Measurements from ENCODE around the gene LINS1.
"Not testable (repeated sequence)": the region's sequence is repeated elsewhere in the genome, so short reads cannot be mapped to it uniquely, and the experiment has no call there.

The LINS1 gene

GRCh38 chr15:100592898-100593297 lies 9.1 kb downstream of the LINS1 start:
- DNase-seq (ENCODE audit: low read depth, low spot score) = no peak
- no peak overlapping the region for H3K4me3 ChIP-seq (ENCODE audit: insufficient read length, low read depth)
- H3K4me1 ChIP-seq (ENCODE audit: insufficient read depth, insufficient read length) = no peaks in the 10 kb centered on the region
- TF ChIP-seq YY1 (IDR thresholded peaks at IDR 0.05; ENCODE audit: insufficient read depth, insufficient read length) (no peak), SUZ12 (IDR thresholded peaks at IDR 0.05; ENCODE audit: extremely low read depth, insufficient read depth, insufficient read length) (no peak), ZNF274 (IDR thresholded peaks at IDR 0.05; ENCODE audit: low read depth, low read length) (no peak)
- no peaks in the 10 kb centered on the region for H3K36me3 ChIP-seq (ENCODE audit: insufficient read depth, insufficient read length, low read length)
- no peak overlapping the region for H3K9ac ChIP-seq (ENCODE audit: insufficient read length, low read depth)
- H3K9me3 ChIP-seq (ENCODE audit: insufficient read depth, low read length) = peaks cover 65% of the 10 kb centered on the region
- H3K27me3 ChIP-seq (ENCODE audit: insufficient read depth, insufficient read length) = no peaks in the 10 kb centered on the region

DNA sequence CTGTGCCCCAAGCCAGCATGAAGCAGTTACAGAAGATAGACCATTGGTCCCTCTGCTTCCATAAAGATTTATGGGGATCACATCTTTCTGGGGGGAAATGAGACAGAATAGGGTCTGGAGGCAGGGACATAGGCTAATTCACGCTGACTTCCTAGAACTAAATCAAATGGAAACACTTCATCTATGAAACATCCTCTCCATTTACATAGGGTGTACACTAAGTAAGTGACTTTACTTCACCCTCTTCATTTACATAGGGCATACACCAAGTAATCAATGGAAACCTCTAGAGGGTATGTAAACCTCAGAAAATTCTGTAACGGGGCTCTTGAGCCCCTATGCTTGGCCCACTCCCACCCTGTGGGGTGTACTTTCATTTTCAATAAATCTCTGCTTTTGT lies 10.1 kb downstream of the LINS1 start:
- H3K4me3 ChIP-seq (ENCODE audit: insufficient read length, low read depth) = no peak overlapping the region
- TF ChIP-seq YY1 (IDR thresholded peaks at IDR 0.05; ENCODE audit: insufficient read depth, insufficient read length) = no peak
- no peak for TF ChIP-seq SUZ12 (IDR thresholded peaks at IDR 0.05; ENCODE audit: extremely low read depth, insufficient read depth, insufficient read length)
- no peaks in the 10 kb centered on the region for H3K4me1 ChIP-seq (ENCODE audit: insufficient read depth, insufficient read length)
- H3K27me3 ChIP-seq (ENCODE audit: insufficient read depth, insufficient read length) = no peaks in the 10 kb centered on the region
- no peak for DNase-seq (ENCODE audit: low read depth, low spot score)
- H3K9ac ChIP-seq (ENCODE audit: insufficient read length, low read depth) = no peak overlapping the region
- H3K36me3 ChIP-seq (ENCODE audit: insufficient read depth, insufficient read length, low read length) = no peaks in the 10 kb centered on the region
- H3K9me3 ChIP-seq (ENCODE audit: insufficient read depth, low read length) = peaks cover 75% of the 10 kb centered on the region

DNA sequence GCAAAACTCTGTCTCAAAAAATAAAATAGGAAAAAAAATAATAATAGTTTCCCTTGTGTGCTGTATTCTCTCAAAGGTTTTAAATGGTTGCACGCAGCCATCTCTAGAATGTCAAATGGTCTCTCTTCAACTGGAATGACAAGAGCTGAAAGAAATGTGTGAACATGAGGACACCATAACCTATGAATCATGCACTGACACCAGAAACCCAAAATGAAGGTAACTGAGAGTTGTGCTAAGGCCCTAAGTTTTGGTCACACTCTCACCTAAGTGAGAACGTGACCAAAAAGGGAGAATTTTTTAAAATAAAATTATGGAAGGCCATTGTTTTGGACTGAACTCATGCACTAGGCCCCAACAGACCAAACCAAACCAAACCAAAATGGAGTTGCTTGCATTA lies 10.8 kb downstream of the LINS1 start:
- not testable (repeated sequence) for H3K36me3 ChIP-seq (ENCODE audit: insufficient read depth, insufficient read length, low read length); H3K4me1 ChIP-seq (ENCODE audit: insufficient read depth, insufficient read length); H3K4me3 ChIP-seq (ENCODE audit: insufficient read length, low read depth); DNase-seq (ENCODE audit: low read depth, low spot score); H3K9ac ChIP-seq (ENCODE audit: insufficient read length, low read depth); H3K27me3 ChIP-seq (ENCODE audit: insufficient read depth, insufficient read length)
- H3K9me3 ChIP-seq (ENCODE audit: insufficient read depth, low read length) = peaks cover 82% of the 10 kb centered on the region

- DNase-seq (ENCODE audit: low read depth, low spot score) = no peak
- peaks cover 16% of the 10 kb centered on the region for H3K36me3 ChIP-seq (ENCODE audit: insufficient read depth, insufficient read length, low read length)
- no peaks in the 10 kb centered on the region for H3K4me1 ChIP-seq (ENCODE audit: insufficient read depth, insufficient read length)
- H3K4me3 ChIP-seq (ENCODE audit: insufficient read length, low read depth) = no peak overlapping the region
- no peaks in the 10 kb centered on the region for H3K27me3 ChIP-seq (ENCODE audit: insufficient read depth, insufficient read length)
- TF ChIP-seq SUZ12 (IDR thresholded peaks at IDR 0.05; ENCODE audit: extremely low read depth, insufficient read depth, insufficient read length) (no peak), YY1 (IDR thresholded peaks at IDR 0.05; ENCODE audit: insufficient read depth, insufficient read length) (no peak), ZNF274 (IDR thresholded peaks at IDR 0.05; ENCODE audit: low read depth, low read length) (no peak)
- H3K9ac ChIP-seq (ENCODE audit: insufficient read length, low read depth) = no peak overlapping the region
- peaks cover 98% of the 10 kb centered on the region for H3K9me3 ChIP-seq (ENCODE audit: insufficient read depth, low read length)
These were observed 13.2 kb downstream of the LINS1 start for GRCh38 chr15:100588638-100589242.

- DNase-seq (ENCODE audit: low read depth, low spot score) = no peak
- H3K27me3 ChIP-seq (ENCODE audit: insufficient read depth, insufficient read length) = no peaks in the 10 kb centered on the region
- TF ChIP-seq ZNF274 (IDR thresholded peaks at IDR 0.05; ENCODE audit: low read depth, low read length) = no peak
- no peak overlapping the region for H3K4me3 ChIP-seq (ENCODE audit: insufficient read length, low read depth)
- no peaks in the 10 kb centered on the region for H3K4me1 ChIP-seq (ENCODE audit: insufficient read depth, insufficient read length)
- peaks cover 20% of the 10 kb centered on the region for H3K36me3 ChIP-seq (ENCODE audit: insufficient read depth, insufficient read length, low read length)
- H3K9ac ChIP-seq (ENCODE audit: insufficient read length, low read depth) = no peak overlapping the region
- H3K9me3 ChIP-seq (ENCODE audit: insufficient read depth, low read length) = peaks cover 21% of the 10 kb centered on the region; the same call in 1 of the 2 replicates
These were observed 21.6 kb downstream of the LINS1 start for GRCh38 chr15:100580414-100580813.

DNA sequence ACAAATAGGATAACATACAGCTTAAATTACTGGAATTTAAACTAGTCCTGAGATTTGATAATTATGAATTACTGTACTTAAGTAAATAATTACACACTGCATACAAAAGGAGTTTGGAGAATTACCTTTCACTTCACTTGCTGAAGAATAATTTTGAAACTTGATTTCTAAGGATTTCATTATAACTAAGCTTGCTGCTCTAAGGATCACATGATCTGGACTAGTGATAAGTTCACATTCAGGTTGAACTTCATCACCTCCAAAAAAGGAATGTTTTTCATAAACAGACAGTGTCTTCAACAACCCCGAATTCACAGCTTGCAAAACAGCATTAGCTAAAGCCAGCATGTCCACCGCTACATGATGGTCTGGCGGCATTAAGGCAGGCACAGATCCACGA lies 28.5 kb downstream of the LINS1 start:
- H3K9ac ChIP-seq (ENCODE audit: insufficient read length, low read depth) = no peak overlapping the region
- no peaks in the 10 kb centered on the region for H3K27me3 ChIP-seq (ENCODE audit: insufficient read depth, insufficient read length)
- peaks cover 42% of the 10 kb centered on the region for H3K36me3 ChIP-seq (ENCODE audit: insufficient read depth, insufficient read length, low read length)
- no peak for TF ChIP-seq ZNF274 (IDR thresholded peaks at IDR 0.05; ENCODE audit: low read depth, low read length)
- no peak for TF ChIP-seq YY1 (IDR thresholded peaks at IDR 0.05; ENCODE audit: insufficient read depth, insufficient read length)
- TF ChIP-seq SUZ12 (IDR thresholded peaks at IDR 0.05; ENCODE audit: extremely low read depth, insufficient read depth, insufficient read length) = no peak
- no peak for DNase-seq (ENCODE audit: low read depth, low spot score)
- no peak overlapping the region for H3K4me3 ChIP-seq (ENCODE audit: insufficient read length, low read depth)
- H3K9me3 ChIP-seq (ENCODE audit: insufficient read depth, low read length) = no peaks in the 10 kb centered on the region
- no peaks in the 10 kb centered on the region for H3K4me1 ChIP-seq (ENCODE audit: insufficient read depth, insufficient read length)

DNA sequence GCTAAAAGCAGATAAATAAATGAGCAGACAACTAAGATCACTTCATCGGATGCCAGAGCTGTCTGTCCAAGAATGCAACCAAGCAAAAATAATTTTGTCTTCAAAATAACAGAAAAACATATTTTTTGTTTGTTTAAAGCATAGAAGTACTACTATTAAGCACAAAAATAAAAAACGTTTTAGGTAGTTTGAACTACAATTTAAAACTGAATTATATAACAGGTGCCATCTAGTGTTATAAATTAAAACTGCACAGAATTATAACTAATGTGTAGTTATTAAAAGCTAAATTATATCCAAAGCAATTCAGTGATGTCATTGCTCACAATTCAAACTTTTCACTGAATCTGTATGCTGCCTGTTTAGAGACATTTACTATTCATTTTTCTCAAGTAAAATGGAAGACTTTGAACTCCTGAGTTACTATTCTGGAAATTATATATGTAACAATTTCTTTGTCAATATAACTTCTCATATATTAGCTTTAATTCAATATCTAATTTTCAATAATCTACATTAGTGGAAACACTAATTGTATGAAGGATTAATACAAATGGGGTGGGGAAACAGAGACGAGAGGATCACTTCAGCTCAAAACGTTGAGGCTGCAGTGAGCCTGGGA lies 29.5 kb downstream of the LINS1 start:
- no peak for DNase-seq (ENCODE audit: low read depth, low spot score)
- TF ChIP-seq YY1 (IDR thresholded peaks at IDR 0.05; ENCODE audit: insufficient read depth, insufficient read length) (no peak), ZNF274 (IDR thresholded peaks at IDR 0.05; ENCODE audit: low read depth, low read length) (no peak), SUZ12 (IDR thresholded peaks at IDR 0.05; ENCODE audit: extremely low read depth, insufficient read depth, insufficient read length) (no peak)
- Histone ChIP-seq H3K9me3 (ENCODE audit: insufficient read depth, low read length) (no peaks in the 10 kb centered on the region), H3K4me1 (ENCODE audit: insufficient read depth, insufficient read length) (no peaks in the 10 kb centered on the region), H3K27me3 (ENCODE audit: insufficient read depth, insufficient read length) (no peaks in the 10 kb centered on the region), H3K36me3 (ENCODE audit: insufficient read depth, insufficient read length, low read length) (peaks cover 47% of the 10 kb centered on the region), H3K4me3 (ENCODE audit: insufficient read length, low read depth) (no peak overlapping the region), H3K9ac (ENCODE audit: insufficient read length, low read depth) (no peak overlapping the region)
